Activated CD8-positive, alpha-beta memory T cell treated with anti-CD3 and anti-CD28 coated beads, Interleukin-2, amount 50 U/mL, for 4 hours (primary cell): ENCODE data around the gene MGAM2.
"Not testable (repeated sequence)": the region's sequence is repeated elsewhere in the genome, so short reads cannot be mapped to it uniquely, and the experiment has no call there.

Experiments used
- DNase-seq: peaks from one replicate; pipeline ENCODE4 v3.0.0-alpha.2; 2020

Gene MGAM2

GRCh38 chr7:142111499-142111898 is at the start of gene MGAM2:
Gene MGAM2, plus strand, starts transcription at chr7:142111718. Its CDS starts 5,156 bp downstream, at chr7:142116874.
- DNase-seq, result no peak

- no peak for DNase-seq
Measured at GRCh38 chr7:142063551-142064442, 47.7 kb upstream of the MGAM2 start.

- DNase-seq, result no peak
Measured at GRCh38 chr7:142066536-142066935, 45.0 kb upstream of the MGAM2 start.

GRCh38 chr7:142077762-142078161 is 33.8 kb upstream of the MGAM2 start:
- no peak for DNase-seq

- no peak for DNase-seq
Measured at GRCh38 chr7:142083605-142084004, 27.9 kb upstream of the MGAM2 start.

GRCh38 chr7:142085428-142085827 is 26.1 kb upstream of the MGAM2 start:
- DNase-seq, result no peak

- no peak for DNase-seq
Measured at GRCh38 chr7:142088022-142088714, 23.4 kb upstream of the MGAM2 start.

GRCh38 chr7:142089035-142089434 is 22.5 kb upstream of the MGAM2 start:
- no peak for DNase-seq

GRCh38 chr7:142091961-142092360 is 19.6 kb upstream of the MGAM2 start:
- no peak for DNase-seq

- no peak for DNase-seq
Measured at GRCh38 chr7:142094861-142095260, 16.7 kb upstream of the MGAM2 start.

- no peak for DNase-seq
Measured at GRCh38 chr7:142097571-142097970, 13.9 kb upstream of the MGAM2 start.

GRCh38 chr7:142098004-142098403 is 13.5 kb upstream of the MGAM2 start:
- no peak for DNase-seq

- not testable (repeated sequence) for DNase-seq
Measured at GRCh38 chr7:142099347-142099746, 12.2 kb upstream of the MGAM2 start.

- DNase-seq, result no peak
Measured at GRCh38 chr7:142100634-142101033, 10.9 kb upstream of the MGAM2 start.

GRCh38 chr7:142101794-142102193 is 9.7 kb upstream of the MGAM2 start:
- not testable (repeated sequence) for DNase-seq

GRCh38 chr7:142104550-142105527 is 6.7 kb upstream of the MGAM2 start:
- no peak for DNase-seq

GRCh38 chr7:142108728-142109505 is 2.6 kb upstream of the MGAM2 start:
- DNase-seq, result no peak

GRCh38 chr7:142110098-142110497 is 1.4 kb upstream of the MGAM2 start:
- no peak for DNase-seq

GRCh38 chr7:142110638-142111037 is 880 bp upstream of the MGAM2 start:
- DNase-seq, result no peak

GRCh38 chr7:142112086-142112485 is 568 bp downstream of the MGAM2 start:
- DNase-seq, result no peak

GRCh38 chr7:142114207-142114606 is 2.7 kb downstream of the MGAM2 start:
- DNase-seq, result no peak

GRCh38 chr7:142120524-142120923 is 9.0 kb downstream of the MGAM2 start:
- no peak for DNase-seq
